H1 (cell line): ENCODE data around the gene INPP4B. TPM values are rescaled to one million over a fixed set of nuclear protein-coding genes. Genes with fewer than 3 reads are reported as not detected.

Experiments used
- FOSL1 ChIP-seq: IDR thresholded peaks from 2 replicates; pipeline ENCODE4 v1.6.1; 2011; ENCODE audit warnings: mild to moderate bottlenecking, low read depth, low read length, moderate library complexity; ENCODE audit not compliant: insufficient read depth
- SIX5 ChIP-seq: IDR thresholded peaks from 2 replicates; pipeline ENCODE4 v1.6.1; 2011; ENCODE audit warnings: mild to moderate bottlenecking, low read depth, low read length
- polyA plus RNA-seq, 7 experiments: library from polyadenylated mRNA; depleted of rRNA in 3 of 7; stranded (reverse) in 5 of 7; unstranded in 2 of 7; fragments of >200 nt in 5 of 7; fragments of 200-250 nt in 2 of 7; gene quantifications; 1 replicate in 5 of 7; 2 replicates in 1 of 7; 4 replicates in 1 of 7; pipeline versions ENCODE4 v1.2.1 to v1.2.3, GENCODE V29; 2011 to 2013; ENCODE audit warnings: missing spikeins in 2 of 7, mixed read lengths in 2 of 7
- total RNA-seq: library from RNA; stranded (reverse); fragmentation: NEBNext Ultra II Directional; extraction: Animal tissue kit (Norgen Biotek cat#: 25700); gene quantifications from 2 replicates; pipeline ENCODE4 v1.2.1, GENCODE V29; 2021

INPP4B gene
- total and polyA plus RNA-seq, 2 of the 8 experiments (the other 6 are each of a cell fraction or from before 2014, with no cell fraction given), result 0.11 to 0.54 TPM

DNA sequence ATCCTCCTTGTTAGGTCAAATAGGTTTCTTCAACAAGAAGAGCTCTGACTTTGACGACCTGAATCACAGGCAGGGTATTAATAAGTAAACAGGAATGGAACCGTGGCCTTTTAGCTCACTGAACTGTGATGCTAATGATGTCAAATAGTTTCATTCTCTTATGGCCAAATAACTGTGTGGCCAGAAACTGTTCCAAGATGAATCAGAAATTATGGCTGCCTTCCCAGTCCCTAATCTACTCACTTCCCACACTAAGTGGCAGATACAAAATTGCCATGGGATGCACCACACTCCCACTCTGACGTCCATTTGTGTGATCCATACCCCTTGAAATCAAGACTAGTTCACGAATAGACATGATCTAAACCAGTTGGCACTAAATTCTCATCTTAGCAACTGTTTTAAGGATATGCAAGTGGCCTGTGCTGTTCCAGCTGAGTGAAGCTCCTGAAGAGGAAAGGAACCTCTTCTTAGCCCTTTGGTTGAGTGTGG is 754.4 kb downstream of the INPP4B start (continued):
- TF ChIP-seq FOSL1, result no peak
- no peak for TF ChIP-seq SIX5
